ENCODE measurements around the gene PTPRE.

GRCh38 chr10:128040096-128040495 lies 133.2 kb downstream of the PTPRE start:
- TF ChIP-seq GABPA (IDR thresholded peaks at IDR 0.05; ENCODE audit: low read depth) (no peak), CTCF (IDR thresholded peaks at IDR 0.05 in 2 of 3, conservative IDR thresholded peaks at IDR 0.05 in 1 of 3; ENCODE audit: control insufficient read depth in 2 of 3, extremely low read depth in 1 of 3, insufficient read depth in 1 of 3, low read depth in 3 of 3, low read length in 3 of 3) (no peak), SIN3A (IDR thresholded peaks at IDR 0.05; ENCODE audit: low read depth, low read length) (no peak), SREBF2 (IDR thresholded peaks at IDR 0.05; ENCODE audit: low read length) (no peak), JUNB (IDR thresholded peaks at IDR 0.05) (no peak), TARDBP (IDR thresholded peaks at IDR 0.05; ENCODE audit: borderline replicate concordance) (no peak), RB1 (IDR thresholded peaks at IDR 0.05; ENCODE audit: borderline replicate concordance) (no peak), ZNF274 (IDR thresholded peaks at IDR 0.05; ENCODE audit: insufficient read depth, insufficient read length) (no peak), ZBTB40 (IDR thresholded peaks at IDR 0.05; ENCODE audit: borderline replicate concordance) (no peak), PAX5 (IDR thresholded peaks at IDR 0.05; ENCODE audit: borderline replicate concordance, low read depth, low read length) (no peak), SKIL (IDR thresholded peaks at IDR 0.05; ENCODE audit: low read depth, poor library complexity, severe bottlenecking) (no peak), USF2 (IDR thresholded peaks at IDR 0.05; ENCODE audit: borderline replicate concordance, low read depth, low read length) (no peak)
